Measurements from ENCODE around the gene AP2A2. TPM values are rescaled to one million over a fixed set of nuclear protein-coding genes. Genes with fewer than 3 reads are reported as not detected.

AP2A2 gene
- total and polyA plus RNA-seq, 5 donors: 22.4 to 55.0 (median 48.9) TPM

DNA sequence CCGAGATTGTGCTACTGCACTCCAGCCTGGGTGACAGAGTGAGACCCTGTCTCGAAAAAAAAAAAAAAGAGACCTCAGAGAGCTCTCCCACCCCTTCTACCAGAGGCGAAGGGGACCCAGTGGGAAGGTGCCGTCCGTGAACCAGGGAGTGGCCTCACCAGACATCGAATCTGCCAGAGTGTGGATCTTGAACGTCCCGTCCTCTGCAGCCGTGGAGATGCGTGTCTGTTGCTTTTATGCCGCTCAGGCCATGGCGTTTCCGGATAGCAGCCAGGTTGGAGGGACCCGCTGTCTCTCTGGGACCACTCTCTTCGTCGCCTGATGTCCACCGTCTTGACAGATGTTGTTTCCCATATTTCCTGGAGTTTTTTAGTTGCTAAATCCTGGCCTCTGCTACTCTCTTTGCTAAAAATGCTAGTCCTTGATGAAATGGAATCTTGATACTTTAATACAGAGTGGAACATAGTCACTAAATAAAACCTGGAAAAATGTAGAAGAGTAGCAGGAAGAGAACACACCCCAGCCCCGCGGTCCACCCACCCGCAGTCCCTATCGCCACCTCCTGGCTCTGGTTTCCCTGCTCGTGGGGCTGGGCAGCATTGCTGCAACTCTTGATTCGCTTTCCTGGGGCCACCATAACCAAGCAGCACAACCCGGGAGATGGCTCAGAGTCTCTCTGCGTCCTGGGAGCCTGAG lies 122.9 kb downstream of the AP2A2 start:
- 58% methylated on average over 25 of the region's 25 CpGs for WGBS
- intact Hi-C loops (cut with DNase I): loop anchor here in 1 of 4 donors (10.0 kb wide), 1 partner anchor 124 kb away; the partner anchor contains the start of gene AP2A2
- ATAC-seq: no peak
- Histone ChIP-seq H3K4me1 (ENCODE audit: control insufficient read depth, insufficient read depth, low read length) (no peaks in the 10 kb centered on the region), H3K27ac (ENCODE audit: low read length) (no peak overlapping the region), H3K9me3 (ENCODE audit: control insufficient read depth, low read length) (no peaks in the 10 kb centered on the region), H3K27me3 (ENCODE audit: control insufficient read depth, insufficient read depth) (no peaks in the 10 kb centered on the region), H3K4me3 (ENCODE audit: low read length) (no peak overlapping the region)
- peak in 2 of 3 donors; percentile 8 to 25 for DNase-seq

DNA sequence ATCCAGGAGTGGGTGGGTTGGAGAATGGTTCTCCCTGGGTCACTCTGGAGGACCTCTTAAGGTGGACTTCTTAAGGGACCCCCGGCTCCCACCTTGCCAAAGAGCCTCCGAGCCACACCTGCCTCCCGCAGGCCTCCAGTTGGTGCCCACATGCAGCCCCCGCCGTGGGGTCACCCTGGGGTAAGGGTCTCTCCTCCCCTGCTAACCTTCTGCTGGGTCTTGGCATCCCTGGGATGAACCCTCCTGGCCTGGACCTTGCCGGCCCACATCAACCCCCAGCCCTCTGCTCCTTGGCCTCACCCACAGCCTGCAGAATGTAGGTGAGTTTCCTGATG lies 123.4 kb downstream of the AP2A2 start:
- Histone ChIP-seq H3K4me3 (ENCODE audit: low read length) (no peak overlapping the region), H3K27ac (ENCODE audit: low read length) (no peak overlapping the region), H3K4me1 (ENCODE audit: control insufficient read depth, insufficient read depth, low read length) (no peaks in the 10 kb centered on the region), H3K27me3 (ENCODE audit: control insufficient read depth, insufficient read depth) (no peaks in the 10 kb centered on the region), H3K9me3 (ENCODE audit: control insufficient read depth, low read length) (no peaks in the 10 kb centered on the region)
- 85% methylated on average over 6 of the region's 6 CpGs for WGBS
- no peak for ATAC-seq
- DNase-seq: peak in 1 of 3 donors; percentile 25
- intact Hi-C loops (cut with DNase I): loop anchor here in 1 of 4 donors (10.0 kb wide), 1 partner anchor 124 kb away; the partner anchor contains the start of gene AP2A2

DNA sequence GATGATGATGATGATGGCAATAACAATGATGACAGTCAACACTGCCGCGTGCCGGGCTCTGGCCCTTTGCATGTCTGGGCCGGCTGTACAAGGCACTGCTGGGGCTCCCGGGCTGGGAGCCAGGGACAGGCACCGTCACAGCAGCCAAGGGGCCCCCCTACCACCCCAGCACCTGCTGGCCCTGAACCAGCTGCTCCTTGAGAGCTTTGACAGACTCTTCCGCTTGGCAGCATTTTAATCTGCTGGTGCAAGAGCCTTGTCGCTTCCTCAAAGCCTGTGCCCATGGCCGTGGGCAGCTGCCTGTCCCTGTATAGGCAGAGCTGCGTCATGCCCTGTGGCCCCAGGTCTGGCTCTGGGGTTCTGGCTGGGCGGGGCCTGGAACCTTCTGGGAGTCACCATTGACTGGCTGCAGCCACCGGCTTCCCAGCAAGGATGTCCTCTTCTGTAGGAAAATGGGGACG lies 123.8 kb downstream of the AP2A2 start:
- H3K27ac ChIP-seq (ENCODE audit: low read length): no peak overlapping the region
- no peaks in the 10 kb centered on the region for H3K9me3 ChIP-seq (ENCODE audit: control insufficient read depth, low read length)
- H3K4me3 ChIP-seq (ENCODE audit: low read length): no peak overlapping the region
- no peaks in the 10 kb centered on the region for H3K4me1 ChIP-seq (ENCODE audit: control insufficient read depth, insufficient read depth, low read length)
- WGBS: 68% methylated on average over 13 of the region's 13 CpGs
- ATAC-seq (no peak), DNase-seq (peak in 2 of 3 donors; percentile 8 to 36)
- intact Hi-C loops (cut with DNase I): loop anchor here in 1 of 4 donors (10.0 kb wide), 1 partner anchor 125 kb away; the partner anchor contains the start of gene AP2A2
- no peaks in the 10 kb centered on the region for H3K27me3 ChIP-seq (ENCODE audit: control insufficient read depth, insufficient read depth)

DNA sequence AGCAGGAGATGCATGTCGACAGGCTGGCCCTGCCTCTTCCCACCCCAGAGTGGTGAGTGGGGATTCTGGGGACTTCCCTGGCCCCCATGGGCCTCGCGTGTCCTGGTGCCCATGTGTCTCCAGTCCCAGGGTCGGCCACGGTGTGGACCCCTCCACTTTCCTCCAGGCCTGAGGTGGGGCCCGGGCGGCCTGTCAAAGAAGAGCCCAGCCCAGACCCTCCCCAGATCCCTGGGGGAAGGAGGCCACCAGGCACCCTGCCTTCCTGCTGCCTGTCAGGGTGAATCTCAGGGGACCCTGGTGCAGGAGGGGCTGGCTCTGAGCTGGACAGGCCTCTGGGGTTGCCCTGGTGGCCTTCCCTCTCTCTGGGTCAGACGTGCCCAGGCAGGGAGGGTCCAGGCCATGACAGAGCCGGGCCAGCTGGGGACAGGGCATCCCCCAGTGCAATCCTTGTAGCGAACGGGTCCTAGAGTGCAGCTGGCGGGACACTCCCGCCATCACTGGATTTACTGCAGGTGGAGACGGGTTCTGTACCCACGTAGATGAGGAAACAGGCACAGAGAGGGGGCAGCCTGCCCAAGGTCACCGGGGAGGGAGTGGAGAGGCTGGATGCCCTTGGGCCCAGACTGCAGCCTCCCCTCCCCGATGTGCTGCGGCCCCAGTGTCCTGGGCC lies 124.4 kb downstream of the AP2A2 start:
- Histone ChIP-seq H3K4me1 (ENCODE audit: control insufficient read depth, insufficient read depth, low read length) (no peaks in the 10 kb centered on the region), H3K9me3 (ENCODE audit: control insufficient read depth, low read length) (no peaks in the 10 kb centered on the region), H3K27ac (ENCODE audit: low read length) (no peak overlapping the region), H3K4me3 (ENCODE audit: low read length) (no peak overlapping the region), H3K27me3 (ENCODE audit: control insufficient read depth, insufficient read depth) (no peaks in the 10 kb centered on the region)
- ATAC-seq (no peak), DNase-seq (peak in 2 of 3 donors; percentile 14 to 55)
- intact Hi-C loops (cut with DNase I): loop anchor here (2.0 to 10.0 kb wide), 4 partner anchors 125 to 201 kb away; partner anchors contain the start of gene AP2A2 (in 1 of the 4)
- whole genome bisulfite sequencing: 80% methylated on average over 18 of the region's 18 CpGs

DNA sequence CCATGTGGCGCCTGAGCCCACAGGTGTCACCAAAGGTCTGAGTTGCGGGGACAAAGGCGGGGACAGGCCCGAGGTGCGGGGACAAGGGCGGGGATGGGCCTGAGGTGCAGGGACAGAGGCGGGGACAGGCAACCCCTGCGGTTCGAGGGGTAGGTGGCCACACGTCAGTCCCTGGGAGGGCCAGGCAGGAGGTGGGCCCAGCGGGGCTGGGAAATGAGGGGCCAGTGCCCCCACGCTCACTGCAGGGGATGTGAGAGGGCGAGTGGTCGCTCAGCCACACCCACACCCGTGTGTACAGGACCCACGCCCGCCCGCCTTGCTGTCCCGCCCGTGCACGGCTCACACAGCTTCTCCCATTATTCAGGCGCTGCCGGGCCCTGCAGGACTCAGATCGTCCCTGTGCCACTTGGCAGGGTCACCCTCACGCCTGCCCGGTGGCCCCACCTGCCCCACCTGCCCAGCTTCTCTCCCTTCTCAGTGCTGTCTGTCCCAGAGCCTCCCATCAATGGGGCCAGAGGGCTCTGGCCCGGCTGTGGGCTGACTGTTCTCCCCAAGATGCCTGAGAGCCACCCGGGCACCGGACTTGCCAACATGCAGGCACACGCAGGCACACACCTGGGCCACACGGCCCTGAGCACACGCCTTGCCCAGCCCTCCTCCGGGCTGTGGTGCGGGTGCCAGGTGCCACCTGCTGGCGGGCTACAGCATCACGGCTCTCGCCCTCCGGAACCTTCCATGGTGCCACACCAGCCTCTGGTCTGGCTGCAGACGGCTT lies 125.1 kb downstream of the AP2A2 start:
- WGBS: 49% methylated on average over 39 of the region's 39 CpGs

DNA sequence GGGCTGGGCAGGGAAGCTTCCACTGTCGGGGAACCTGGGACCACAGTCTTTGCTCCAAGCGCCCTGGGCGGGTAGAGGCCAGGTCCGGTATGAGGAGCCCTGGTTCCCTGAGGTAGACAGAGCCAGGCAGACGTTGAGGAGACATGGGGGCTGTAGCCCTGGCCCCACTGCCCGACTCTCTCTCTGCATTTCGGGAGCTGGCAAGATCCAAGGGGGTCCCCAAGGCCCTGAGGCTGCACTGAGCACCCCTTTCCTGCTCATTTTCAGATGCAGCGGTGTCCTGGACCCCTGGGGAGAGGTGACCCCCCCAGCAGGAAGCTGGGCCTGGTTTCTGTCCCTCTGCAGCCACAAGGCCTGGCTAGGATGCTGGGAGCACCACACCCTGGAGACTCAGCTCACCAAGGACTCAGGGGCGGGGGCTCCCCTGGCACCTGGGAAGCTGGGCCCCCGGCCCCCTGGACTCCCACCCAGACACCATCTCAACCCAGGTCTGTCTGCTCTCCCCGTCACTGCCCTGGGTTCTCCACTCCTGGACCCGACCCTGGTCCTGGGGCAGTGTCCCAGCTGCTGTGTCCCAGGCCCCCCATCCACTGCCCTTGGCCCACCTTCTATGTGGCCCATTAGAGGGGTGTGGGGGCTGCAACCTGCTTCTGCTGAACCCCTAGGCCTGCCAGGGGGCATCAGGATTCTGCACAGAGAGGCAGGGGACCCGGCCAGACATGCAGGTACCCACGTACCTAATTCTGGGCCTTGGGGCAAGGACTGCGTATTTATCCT lies 125.9 kb downstream of the AP2A2 start:
- Histone ChIP-seq H3K27me3 (ENCODE audit: control insufficient read depth, insufficient read depth) (no peaks in the 10 kb centered on the region), H3K27ac (ENCODE audit: low read length) (no peak overlapping the region), H3K9me3 (ENCODE audit: control insufficient read depth, low read length) (no peaks in the 10 kb centered on the region), H3K4me3 (ENCODE audit: low read length) (no peak overlapping the region), H3K4me1 (ENCODE audit: control insufficient read depth, insufficient read depth, low read length) (no peaks in the 10 kb centered on the region)
- 65% methylated on average over 15 of the region's 15 CpGs for WGBS
- intact Hi-C loops (cut with DNase I): loop anchor here (2.0 to 10.0 kb wide), 3 partner anchors 197 to 203 kb away; no protein-coding TSS in a partner anchor
- DNase-seq (peak in 2 of 3 donors; percentile 13 to 42), ATAC-seq (peak in 1 of 2 donors; percentile 2)

More for the DNA sequence above, 125.1 kb downstream of the AP2A2 start:
- DNase-seq (peak; percentile 59 to 84 (median 82)), ATAC-seq (peak; percentile 83 to 84)
- Histone ChIP-seq H3K9me3 (ENCODE audit: control insufficient read depth, low read length) (no peaks in the 10 kb centered on the region), H3K4me3 (ENCODE audit: low read length) (no peak overlapping the region), H3K4me1 (ENCODE audit: control insufficient read depth, insufficient read depth, low read length) (no peaks in the 10 kb centered on the region), H3K27me3 (ENCODE audit: control insufficient read depth, insufficient read depth) (no peaks in the 10 kb centered on the region), H3K27ac (ENCODE audit: low read length) (no peak overlapping the region)
- intact Hi-C loops (cut with DNase I): loop anchor here (2.0 to 10.0 kb wide), 3 partner anchors 196 to 202 kb away; no protein-coding TSS in a partner anchor

DNA sequence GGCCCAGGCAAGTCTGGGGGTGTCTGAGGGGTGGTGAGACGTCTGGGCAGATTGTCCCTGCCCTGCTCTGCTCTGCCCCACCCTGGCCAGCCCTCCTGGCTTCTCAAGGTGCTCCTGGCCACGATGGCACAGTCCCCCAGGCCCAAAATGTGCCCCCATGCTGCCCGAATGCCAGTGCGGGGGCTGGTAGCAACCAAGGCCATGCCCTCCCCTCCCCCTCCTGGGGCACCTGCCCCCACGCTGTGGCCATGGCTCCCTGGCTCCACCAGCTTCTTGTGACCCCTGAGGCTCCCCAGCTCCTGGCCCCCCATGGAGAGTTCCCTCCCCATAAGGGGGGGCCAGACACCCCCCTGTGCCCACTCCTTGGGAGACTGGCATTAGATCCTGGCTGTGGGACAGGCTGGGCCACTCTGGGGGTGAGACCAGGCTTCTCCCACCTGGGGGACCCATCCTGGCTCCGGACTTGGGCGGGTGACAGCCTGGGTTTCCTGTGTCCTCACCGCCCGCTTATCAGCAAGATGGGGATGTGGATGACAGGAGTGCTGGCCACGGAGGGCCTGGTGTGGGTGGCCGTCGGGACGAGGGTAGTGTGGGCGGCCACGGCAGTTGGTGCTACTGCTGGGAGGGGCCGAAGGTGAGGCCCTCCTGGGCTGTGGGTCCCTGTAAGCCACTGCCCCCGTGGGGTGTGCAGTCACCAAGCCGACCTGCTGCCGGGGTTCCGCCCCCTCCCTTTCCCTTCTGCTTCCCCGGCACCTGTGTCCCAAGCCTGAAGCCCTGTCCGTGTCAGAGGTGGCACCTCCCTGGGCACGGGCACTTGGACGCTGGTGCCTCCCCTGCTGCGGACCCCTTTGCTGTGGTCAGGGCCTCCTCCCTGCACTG lies 126.7 kb downstream of the AP2A2 start:
- Histone ChIP-seq H3K4me3 (ENCODE audit: low read length) (no peak overlapping the region), H3K4me1 (ENCODE audit: control insufficient read depth, insufficient read depth, low read length) (no peaks in the 10 kb centered on the region), H3K27me3 (ENCODE audit: control insufficient read depth, insufficient read depth) (no peaks in the 10 kb centered on the region), H3K9me3 (ENCODE audit: control insufficient read depth, low read length) (no peaks in the 10 kb centered on the region), H3K27ac (ENCODE audit: low read length) (no peak overlapping the region)
- WGBS: 78% methylated on average over 25 of the region's 25 CpGs
- intact Hi-C loops (cut with DNase I): loop anchor here in 2 of 4 donors (5.0 to 10.0 kb wide), 2 partner anchors 198 to 200 kb away; no protein-coding TSS in a partner anchor
- peak in 2 of 3 donors; percentile 19 to 60 for DNase-seq
- ATAC-seq: no peak

DNA sequence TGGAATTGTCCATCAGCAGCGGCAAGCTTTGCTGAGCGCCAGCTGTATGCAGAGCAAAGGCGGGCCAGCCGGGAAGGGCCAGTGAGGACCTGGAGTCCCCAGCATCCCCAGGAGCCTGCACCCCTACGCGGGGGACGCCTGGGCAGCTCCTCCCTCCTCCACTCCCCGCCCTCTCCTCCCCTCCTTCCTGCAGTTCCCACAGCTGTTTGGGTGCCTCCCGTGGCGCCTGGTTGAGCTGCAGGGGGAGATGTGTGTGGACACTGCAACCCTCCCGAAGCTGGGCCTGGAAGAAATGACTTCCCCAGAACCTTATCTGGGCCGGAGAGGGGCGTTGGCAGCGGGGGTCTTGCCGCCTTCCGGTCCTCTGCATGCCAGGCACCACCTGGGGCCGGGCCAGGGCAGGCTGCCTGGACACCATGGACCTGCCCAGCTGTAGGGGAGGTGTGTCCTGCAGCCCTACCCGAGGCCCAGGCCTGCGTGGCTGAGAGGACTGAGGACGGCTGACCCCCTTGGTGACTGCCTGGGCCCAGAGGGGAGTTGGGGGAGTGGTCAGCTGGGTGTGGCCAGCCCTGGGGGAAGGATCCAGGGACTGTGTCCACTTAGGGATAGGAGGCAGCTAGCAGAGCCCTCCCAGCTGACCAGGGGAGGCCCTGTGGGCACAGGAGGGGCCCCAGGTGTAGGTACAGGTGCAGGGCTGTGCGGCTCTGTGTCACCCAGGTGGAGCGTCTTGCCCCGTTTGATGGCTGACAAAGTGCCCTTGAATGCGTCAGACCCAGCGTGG lies 127.6 kb downstream of the AP2A2 start:
- H3K4me1 ChIP-seq (ENCODE audit: control insufficient read depth, insufficient read depth, low read length): no peaks in the 10 kb centered on the region
- 58% methylated on average over 25 of the region's 25 CpGs for WGBS
- no peak for ATAC-seq
- H3K27me3 ChIP-seq (ENCODE audit: control insufficient read depth, insufficient read depth): no peaks in the 10 kb centered on the region
- intact Hi-C loops (cut with DNase I): loop anchor here in 2 of 4 donors (5.0 to 10.0 kb wide), 2 partner anchors 199 to 201 kb away; no protein-coding TSS in a partner anchor
- peak in 2 of 3 donors; percentile 13 to 51 for DNase-seq
- no peak overlapping the region for H3K27ac ChIP-seq (ENCODE audit: low read length)
- no peak overlapping the region for H3K4me3 ChIP-seq (ENCODE audit: low read length)
- no peaks in the 10 kb centered on the region for H3K9me3 ChIP-seq (ENCODE audit: control insufficient read depth, low read length)

All from right cardiac atrium (tissue), 5 donors.